GM18505 (cell line): Measurements from ENCODE around the gene PRSS1.
"Not testable (repeated sequence)": the region's sequence is repeated elsewhere in the genome, so short reads cannot be mapped to it uniquely, and the experiment has no call there.

Experiments
- ATAC-seq: cut with Tn5 transposase; IDR thresholded peaks from one replicate; pipeline ENCODE4 v1.9.1; 2021; ENCODE audit not compliant: unreplicated experiment
- POLR2A ChIP-seq: IDR thresholded peaks from 4 replicates; pipeline ENCODE4 v1.6.1; 2011; ENCODE audit warnings: borderline replicate concordance; ENCODE audit not compliant: insufficient read depth, insufficient read length; ENCODE audit errors: extremely low read depth

Gene PRSS1

DNA sequence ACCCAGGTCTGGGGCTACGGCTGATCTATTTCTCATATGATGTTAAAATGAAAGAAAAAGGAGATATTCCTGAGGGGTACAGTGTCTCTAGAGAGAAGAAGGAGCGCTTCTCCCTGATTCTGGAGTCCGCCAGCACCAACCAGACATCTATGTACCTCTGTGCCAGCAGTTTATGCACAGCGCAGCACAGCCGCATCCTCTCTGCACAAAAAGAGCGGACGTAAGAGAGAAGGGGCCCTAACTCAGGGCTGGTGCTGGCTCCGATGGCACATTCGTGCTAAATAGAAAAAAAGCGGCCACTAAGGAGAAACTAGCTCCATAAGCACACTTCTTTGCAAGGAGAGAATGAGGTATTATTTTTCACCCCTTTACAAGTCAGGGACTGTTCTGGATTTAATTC, 28.3 kb upstream of the PRSS1 start:
- ATAC-seq, result no peak
- no peak for TF ChIP-seq POLR2A

DNA sequence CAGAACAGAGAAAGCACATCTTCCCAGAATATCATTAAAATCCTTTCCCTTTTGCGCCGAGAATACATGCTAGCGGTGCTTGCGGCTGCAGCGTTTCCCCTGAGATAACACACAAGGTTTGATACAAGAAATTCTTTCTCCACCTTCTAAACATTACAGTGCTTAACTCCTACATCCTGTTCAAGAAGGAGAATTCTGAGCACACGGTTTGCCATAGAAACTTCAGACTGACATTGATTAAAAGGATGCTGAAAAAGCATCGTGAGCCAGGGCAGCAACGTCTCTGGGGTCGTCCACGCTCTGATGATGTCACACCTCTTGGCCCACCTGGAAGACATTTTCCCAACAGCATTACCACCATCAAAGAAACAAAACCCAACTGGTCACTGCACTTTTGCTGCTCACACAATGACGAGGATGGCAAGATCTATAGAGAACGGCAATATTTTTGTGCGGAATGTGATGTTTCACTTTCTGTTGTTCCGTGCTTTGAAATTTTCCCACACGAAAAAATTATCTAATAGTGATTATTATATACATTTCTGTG, 27.0 kb upstream of the PRSS1 start:
- no peak for TF ChIP-seq POLR2A
- ATAC-seq, result no peak

DNA sequence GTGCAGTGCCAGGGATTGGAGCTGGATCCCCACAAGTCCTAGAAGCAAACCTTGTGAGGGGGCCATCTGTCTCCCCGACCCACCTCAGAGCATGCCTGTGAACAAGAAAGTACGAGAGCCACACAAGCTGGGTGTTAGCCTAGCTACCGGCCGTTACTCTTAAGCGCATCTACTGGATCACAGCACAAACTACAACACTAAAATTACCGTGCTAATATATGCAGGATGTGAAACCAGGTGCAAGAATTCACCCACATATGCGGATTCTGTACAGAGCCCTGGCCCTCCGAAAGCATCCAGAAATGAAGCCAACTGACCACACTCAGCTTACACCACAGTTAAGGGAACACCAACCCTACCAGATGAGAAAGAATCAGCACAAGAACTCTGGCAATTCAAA, 16.0 kb upstream of the PRSS1 start:
- ATAC-seq, result peak; percentile 74
- TF ChIP-seq POLR2A, result no peak

DNA sequence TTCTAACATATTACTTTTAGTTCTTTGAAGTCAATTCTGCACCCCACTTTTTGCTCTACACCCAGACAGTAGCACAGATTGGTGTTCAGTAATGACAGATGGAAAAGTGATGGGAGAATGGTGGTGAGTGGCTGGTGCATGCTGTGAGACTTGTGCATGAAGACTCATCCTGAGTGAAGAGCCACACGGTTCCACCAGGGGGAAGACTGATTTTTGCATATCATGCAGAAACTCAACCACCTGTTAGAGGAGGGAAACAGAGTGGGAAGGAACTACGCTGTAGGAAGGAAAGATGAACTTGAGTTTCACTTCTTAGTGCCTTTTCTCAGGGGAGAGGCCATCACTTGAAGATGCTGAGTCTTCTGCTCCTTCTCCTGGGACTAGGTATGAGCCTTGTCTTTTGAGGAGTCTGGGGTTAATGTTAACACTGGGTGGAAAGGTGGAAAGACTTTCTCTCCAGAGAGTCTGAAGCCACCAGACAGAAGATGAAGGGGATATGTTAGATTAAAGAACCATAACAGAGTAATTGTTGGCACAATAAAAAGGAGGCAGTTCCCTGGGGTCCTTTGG, 9.3 kb upstream of the PRSS1 start:
- peak; percentile 96 for ATAC-seq
- no peak for TF ChIP-seq POLR2A

DNA sequence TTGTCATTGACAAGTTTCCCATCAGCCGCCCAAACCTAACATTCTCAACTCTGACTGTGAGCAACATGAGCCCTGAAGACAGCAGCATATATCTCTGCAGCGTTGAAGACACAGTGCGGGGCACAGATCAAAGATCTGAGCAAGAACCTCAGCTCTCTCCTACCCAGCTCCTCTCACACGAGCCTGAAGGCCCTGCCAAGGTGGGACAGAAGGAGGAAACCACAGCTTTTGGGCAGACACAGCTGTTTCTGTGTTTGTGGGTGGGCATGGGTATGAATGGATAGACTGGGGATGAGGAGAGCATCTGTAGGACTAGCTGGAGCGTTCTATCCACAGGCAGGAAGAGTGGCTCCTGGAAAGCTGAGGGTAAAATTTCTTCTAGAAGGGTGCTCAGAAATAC, 8.5 kb upstream of the PRSS1 start:
- no peak for ATAC-seq
- TF ChIP-seq POLR2A, result no peak

DNA sequence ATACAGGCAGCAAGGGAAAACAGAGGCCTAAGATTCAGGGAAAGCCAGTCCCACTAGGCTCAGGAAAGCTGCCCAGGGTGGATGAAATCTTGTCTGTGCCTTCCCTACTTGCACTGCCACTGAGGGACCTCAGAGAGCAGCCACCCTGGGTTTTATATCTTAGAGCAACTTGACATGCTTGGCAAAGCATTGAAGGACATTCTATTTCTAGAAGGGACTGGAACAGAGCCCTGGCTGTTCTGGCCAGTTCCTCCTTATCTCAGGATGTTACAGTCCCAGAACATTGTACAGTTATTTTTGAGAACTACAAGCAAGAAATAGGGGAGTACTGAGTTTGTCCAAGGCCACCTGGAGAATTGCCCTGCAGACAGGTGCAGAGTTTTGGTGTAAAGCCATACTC, 7.3 kb upstream of the PRSS1 start:
- ATAC-seq, result not testable (repeated sequence)

DNA sequence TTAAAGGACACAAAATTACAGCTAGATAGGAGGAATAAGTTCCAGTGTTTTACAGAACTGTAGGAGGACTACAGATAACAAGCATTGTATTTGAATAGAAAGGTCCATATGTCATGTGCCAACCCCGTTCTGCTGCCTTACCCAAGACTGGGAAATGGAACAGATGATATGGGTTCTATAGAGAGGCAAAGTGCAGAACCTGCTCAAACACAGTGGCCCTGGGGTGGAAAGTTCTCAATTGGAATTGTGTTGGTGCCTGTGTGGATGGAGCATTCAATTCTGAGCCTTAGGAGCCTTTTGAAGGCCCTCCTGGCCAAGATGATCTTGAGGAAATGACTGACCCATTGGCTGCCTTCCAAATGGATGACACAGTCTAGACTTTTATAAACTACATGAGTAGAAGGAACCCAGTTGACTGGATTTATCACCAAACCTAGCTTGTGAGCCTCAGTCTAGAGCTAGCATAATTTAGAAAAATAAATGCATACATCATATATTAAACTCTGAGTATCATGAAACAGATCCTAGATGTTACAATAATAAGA, 4.1 kb upstream of the PRSS1 start:
- no peak for ATAC-seq
- TF ChIP-seq POLR2A, result no peak

DNA sequence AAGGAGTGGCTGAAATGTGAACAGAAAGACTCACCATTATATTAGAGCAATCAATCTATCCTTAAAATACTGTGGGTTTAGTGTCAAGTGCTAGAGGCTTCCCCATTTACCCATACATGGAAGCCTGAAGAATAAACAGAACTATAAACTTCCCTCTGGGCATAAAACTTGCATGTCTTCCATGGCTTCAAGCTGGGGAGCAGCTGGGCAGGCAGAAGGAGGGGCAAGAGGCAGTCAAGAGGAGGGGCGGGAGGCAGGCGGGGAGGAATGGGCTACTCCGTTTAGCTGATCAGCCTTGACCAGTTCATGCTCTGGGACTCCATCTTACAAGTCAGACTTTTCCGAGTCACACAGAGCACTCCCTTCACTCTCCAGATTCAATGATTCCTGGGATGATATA, 3.5 kb upstream of the PRSS1 start:
- TF ChIP-seq POLR2A, result no peak
- ATAC-seq, result no peak

DNA sequence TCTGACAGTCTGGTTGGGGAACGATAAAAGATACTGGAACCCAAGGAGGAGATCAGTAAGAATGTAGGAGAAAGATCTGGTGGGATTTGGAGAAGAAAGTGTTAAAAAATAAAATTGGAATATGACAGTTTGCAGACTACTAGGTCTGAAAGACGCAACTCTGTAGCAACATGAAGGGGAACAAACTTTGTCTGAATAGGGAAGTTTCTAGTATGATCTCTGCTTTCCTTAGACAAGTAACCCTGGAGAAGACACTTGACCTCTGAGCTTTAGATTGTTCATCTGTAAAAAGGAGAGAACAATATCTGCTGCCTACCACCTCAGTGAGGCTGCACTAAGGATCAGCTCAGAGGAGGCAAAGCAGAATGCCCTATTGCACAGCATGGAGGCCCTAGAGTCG, 3.0 kb upstream of the PRSS1 start:
- no peak for TF ChIP-seq POLR2A
- no peak for ATAC-seq

DNA sequence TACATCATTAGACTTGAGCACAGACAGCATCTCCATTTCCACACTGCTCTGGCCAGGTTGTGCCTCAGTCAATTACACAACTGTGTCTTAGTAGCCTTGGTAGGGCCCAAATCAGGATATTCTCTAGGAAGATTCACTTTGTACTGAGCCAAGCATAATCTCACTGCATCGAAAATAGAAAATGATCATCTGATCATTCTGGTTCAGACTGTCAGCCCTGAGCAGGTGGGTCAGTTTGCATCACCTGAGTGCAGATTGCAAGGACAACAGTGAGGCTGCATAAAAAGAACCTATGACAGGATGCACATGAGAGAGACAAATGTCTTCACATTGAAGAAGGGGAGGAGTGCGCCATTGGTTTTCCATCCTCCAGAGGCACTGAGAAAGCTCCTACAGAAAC, 862 bp upstream of the PRSS1 start:
- ATAC-seq, result not testable (repeated sequence)

DNA sequence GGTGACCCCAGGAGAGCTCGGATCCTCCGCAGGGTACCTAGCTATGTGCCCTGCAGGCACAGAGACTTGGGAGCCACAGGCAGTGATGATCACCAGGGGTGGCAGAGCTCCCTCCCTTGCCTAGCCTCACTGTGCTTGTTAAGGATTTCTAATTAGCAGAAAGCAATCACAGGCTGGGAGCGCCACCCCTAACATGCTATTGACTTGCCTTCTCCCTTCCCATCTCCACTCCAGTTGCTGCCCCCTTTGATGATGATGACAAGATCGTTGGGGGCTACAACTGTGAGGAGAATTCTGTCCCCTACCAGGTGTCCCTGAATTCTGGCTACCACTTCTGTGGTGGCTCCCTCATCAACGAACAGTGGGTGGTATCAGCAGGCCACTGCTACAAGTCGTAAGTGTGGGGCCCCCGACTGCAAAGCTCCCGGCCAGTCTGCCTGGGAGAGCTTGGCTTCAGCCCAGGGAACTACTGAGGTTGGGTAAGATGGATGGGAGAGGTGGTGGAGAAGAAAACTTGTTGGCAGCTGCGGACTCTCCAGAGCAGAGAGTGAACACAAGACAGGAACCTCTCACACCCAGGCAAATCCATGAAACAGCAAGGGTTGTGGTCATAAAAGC, 1.2 kb downstream of the PRSS1 start:
- no peak for TF ChIP-seq POLR2A
- ATAC-seq, result no peak

DNA sequence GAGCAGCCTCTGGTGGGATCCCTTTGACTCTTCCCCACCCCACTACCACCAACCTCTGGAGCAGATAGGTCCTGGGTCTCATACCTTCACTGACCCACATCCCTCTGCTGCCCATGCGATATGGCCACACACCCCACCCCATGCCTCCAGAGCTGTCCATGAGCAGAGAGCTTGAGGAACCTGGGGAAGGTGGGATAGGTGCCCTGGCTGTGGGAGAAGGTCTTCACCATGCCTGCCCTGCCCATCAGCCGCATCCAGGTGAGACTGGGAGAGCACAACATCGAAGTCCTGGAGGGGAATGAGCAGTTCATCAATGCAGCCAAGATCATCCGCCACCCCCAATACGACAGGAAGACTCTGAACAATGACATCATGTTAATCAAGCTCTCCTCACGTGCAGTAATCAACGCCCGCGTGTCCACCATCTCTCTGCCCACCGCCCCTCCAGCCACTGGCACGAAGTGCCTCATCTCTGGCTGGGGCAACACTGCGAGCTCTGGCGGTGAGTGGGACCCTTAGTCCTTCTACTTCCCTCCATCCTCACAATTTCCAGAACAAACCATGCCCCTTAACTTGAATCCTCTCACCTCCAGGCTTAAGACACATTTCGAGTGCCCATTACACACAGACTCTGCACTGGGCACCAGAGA, 2.4 kb downstream of the PRSS1 start:
- not testable (repeated sequence) for ATAC-seq

DNA sequence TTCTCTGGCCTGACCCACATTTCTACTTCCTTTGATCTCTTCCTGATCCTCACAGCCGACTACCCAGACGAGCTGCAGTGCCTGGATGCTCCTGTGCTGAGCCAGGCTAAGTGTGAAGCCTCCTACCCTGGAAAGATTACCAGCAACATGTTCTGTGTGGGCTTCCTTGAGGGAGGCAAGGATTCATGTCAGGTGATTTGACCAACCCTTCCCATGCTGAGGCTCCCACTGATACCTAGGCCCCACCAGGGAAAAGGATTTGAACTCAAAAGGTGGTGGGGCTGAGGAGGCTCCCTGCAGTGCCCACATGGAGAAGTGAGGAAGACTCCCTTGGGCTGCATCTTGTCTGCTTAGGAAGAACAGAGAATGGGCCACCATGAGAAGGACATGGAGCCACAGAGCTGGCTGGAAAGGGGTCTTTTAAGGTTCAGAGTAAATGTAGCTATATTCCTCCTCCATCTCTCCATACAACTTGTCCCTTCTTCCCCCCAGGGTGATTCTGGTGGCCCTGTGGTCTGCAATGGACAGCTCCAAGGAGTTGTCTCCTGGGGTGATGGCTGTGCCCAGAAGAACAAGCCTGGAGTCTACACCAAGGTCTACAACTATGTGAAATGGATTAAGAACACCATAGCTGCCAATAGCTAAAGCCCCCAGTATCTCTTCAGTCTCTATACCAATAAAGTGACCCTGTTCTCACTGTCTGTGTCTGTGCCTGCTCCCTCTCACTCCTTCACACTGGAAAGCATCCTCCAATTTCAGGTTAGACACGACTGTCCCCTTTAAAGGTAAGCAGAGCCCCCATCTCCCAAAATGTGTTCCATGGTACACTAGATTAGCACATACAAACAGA, 3.3 kb downstream of the PRSS1 start:
- ATAC-seq, result no peak
- TF ChIP-seq POLR2A, result no peak
